GM18858 (cell line): Measurements from ENCODE around the gene MRAP.
"Not testable (repeated sequence)": the region's sequence is repeated elsewhere in the genome, so short reads cannot be mapped to it uniquely, and the experiment has no call there.

Experiments used
- ATAC-seq: cut with Tn5 transposase; IDR thresholded peaks from one replicate; pipeline ENCODE4 v1.9.1; 2021; ENCODE audit not compliant: unreplicated experiment

MRAP gene

DNA sequence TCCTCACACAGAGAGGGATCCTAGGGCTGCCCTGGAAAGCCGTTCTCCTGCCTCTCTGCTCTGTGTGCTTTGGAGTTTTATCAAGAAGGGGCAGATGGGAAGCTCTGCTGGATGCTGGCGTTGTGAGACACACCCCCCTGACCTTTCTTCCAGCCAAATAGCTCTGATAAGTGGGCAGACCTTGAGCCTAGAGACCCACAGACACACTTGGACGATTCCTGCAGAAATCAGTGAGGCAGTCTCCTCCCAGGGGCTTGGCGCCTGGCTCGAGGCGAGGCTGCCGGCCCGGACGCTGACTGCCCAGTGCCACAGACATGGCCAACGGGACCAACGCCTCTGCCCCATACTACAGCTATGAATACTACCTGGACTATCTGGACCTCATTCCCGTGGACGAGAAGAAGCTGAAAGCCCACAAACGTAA lies at the start of gene MRAP:
Gene MRAP (plus strand): TSS at position 198 of the 424 bp plus-strand sequence. CDS start 117 bp downstream, at position 315.
- ATAC-seq, result no peak

DNA sequence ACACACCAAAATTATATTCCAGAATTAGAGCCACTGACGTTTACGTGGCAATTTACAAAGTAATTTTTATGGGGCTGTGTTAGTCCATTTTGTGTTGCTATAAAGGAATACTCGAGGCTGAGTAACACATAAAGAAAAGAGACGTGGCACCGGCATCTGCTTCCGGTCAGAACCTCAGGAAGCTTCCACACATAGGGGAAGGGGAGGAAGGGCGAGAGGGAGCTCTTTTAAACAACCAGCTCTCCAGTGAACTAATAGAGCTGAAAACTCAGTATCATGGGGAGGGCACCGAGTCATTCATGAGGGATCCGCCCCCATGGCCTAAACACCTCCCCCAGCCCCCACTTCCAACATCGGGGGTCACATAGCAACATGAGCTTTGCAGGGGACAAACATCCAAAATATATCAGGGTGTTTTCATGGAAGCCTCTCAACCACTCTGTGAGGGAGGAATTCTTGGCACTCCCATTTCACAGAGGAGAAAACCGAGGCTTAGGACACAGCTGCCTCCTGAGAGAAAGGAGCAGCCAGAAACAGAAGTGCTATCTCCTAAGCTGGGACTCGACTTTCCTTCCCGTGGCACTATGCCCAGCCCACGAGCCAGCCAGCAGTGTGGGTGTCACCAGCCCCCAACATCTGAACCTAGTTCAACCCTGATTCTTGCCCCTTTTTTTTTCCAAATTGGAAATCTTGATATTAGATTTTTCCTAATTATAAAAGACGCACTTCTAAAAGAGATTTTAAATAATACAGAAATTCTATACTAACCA lies 49.0 kb upstream of the MRAP start:
- no peak for ATAC-seq

DNA sequence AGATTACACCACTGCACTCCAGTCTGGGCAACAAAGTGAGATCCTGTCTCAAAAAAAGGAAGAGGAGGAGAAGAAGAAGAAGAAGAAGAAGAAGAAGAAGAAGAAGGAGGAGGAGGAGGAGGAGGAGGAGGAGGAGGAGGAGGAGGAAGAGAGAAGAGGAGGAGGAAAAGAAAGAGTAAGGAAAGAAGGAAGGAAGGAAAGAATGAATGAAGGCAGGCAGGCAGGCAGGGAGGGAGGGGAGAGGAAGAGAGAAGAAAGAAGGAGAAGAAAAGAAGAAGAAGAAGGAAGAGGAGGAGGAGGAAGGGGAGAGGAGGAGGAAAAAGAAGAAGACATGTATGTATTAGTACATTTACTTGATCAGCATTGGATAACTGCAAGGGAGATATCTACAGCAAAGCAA lies 46.5 kb upstream of the MRAP start:
- no peak for ATAC-seq

DNA sequence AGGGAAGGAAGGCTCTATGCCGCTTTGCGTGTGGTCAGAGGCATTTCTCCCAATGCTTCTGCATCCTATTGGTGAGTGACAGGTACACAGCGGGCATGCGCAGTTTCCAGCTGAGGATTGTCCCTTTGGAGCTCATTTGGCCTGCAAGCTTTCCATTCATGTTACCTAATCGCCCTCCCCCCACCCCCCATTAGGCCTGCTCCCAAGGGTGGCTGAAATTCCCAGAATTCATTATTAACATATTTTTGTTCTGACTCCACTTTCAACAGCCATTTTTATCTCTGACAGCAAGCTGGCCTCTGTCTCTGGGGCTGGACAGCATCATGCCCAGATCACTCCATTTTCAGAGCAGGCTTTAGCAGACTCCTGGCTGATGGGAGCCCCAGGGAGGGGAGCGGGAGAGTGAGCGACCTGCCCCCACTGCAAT lies 45.4 kb upstream of the MRAP start:
- no peak for ATAC-seq

DNA sequence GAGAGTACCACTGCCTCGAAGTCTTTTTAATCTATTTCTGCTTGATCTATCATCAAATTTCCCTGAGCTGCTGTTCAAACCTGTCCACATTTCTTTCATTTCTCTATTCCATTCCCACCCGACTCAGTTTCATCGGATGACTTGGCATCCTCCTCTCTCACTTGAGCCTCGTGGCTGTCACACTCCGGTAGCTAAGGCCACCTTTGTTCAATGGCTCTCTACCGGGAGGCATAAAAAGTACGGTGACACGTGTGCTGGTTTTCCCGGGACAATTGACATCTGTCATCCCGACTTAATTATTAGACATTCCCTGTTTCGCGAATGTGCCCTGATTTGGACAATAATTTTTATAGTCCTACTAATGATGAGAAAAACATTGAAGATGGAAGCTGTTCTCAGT lies 42.4 kb upstream of the MRAP start:
- ATAC-seq, result no peak

DNA sequence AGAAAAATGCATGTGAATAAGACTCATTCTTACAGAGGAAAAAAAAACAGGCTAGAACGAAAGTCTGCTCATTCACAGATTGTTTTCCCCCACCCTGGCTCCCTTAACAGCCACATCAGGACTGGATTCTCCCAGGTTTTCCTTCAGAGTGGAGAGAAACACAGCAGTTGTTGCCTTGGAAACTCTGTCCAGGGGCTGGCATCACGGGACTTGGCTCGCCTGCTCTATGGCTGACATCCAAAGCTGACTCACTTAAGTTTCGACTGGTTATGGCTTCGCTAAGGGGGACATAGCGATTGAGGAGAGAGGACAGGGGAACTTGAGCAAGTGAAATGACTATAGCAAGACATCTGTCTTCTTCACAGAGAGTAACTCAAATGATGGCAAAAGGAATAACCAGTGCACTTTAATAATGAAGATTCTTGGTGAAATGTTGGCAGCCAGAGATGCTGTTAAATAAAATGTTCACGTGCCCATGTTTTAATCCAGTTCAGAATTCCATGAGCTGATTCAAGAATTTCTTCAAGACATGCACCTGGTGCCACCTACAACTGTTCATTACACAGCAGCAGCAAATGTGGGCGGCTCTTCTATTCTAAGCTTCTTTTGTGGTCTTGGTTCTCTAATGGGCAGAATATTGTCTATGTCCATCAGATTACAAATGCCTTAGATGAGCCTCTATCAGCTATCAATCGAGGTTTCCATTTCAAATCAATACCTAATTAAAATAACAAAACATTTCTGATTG lies 41.6 kb upstream of the MRAP start:
- ATAC-seq, result no peak

DNA sequence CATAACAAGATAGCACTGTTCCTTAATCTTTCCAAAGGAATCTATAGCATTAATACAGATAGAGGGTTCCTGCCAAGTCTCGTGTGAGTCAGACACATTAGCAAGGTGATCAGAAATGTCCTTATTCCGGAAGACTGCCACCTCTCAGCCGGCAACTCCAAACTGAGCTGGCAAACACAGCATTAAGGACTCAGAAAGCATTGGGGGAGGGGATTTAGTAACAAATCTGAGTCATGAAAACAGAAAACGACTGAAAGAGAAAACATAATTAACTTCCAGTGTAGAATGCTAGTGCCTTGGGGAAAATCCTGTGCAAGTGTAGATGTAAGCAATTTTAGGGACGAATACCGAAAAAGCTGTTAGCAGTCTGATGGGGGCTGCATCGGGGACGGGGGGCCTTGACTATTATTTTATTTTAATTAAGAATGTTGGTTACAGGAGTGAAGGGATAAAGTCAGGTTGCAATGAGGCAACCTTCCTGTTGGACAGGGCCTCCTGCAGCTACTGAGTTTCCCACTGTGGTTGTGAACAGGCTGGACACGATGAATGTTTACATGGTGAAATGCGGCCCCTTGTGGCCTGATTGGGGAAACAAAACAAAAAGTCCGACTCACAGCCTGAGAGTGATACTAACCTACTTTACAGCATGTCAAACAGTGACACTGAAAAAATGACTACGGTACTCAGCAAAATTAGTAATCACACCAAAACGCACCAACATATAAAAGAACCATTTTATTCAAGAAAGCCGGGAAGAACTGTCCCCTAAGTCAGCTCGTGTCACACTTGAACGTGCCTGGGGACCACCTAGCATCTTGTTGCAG lies 40.5 kb upstream of the MRAP start:
- peak; percentile 87 for ATAC-seq

DNA sequence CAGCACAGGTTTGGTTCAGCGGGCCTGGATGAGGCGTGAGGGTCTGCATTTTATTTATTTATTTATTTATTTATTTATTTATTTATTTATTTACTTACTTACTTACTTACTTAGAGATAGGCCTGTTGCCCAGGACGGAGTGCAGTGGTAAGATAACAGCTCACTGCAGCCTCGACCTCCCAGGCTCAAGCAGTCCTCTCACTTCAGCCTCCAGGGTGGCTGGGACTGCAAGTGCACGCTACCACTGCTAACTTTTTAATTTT lies 39.9 kb upstream of the MRAP start:
- ATAC-seq, result not testable (repeated sequence)

DNA sequence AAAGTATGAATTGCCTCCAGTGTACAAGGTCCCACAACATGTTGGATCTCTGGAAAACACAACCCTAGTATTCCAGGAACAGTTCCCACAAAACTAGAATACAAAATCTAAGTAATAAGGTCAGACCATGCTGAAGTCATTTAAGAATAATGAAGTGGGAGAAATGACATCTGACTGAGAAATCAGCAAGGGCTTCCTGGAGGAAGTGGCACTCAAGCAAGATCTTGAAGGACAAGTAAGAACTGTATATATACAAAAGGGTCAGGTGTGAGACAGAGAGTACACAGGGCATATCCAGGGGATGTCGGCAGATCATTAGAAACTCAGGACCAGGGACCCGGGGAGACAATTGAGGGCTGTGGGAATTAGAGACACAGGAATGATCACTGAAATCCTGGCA lies 38.5 kb upstream of the MRAP start:
- ATAC-seq, result no peak

DNA sequence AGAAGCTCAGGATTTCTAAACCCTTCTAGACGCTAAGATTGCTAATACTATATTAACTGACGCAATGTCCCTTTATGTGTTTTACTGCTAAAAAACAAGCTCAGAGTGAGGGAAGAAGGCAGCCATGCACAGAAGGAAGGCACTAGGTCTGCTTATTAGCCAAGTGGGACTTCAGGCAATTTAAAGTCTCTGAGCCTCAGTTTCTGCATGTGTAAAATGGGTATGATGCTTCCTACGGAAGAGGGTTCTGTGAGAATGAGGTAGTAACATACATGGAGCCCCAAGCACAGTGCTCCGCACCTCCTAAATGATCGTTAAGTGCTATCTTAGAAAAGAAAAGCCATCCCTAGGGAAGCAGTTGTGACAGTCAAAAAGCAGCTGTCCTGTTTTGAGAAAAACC lies 36.7 kb upstream of the MRAP start:
- no peak for ATAC-seq

DNA sequence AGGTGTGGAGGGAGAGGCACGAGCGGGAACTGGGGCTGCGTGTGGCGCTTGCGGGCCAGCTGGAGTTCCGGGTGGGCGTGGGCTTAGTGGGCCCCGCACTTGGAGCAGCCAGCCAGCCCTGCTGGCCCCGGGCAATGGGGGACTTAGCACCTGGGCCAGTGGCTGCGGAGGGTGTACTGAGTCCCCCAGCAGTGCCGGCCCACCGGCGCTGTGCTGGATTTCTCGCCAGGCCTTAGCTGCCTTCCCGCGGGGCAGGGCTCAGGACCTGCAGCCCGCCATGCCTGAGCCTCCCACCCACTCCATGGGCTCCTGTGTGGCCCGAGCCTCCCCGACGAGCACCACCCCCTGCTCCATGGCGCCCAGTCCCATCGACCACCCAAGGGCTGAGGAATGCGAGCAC lies 33.3 kb upstream of the MRAP start:
- ATAC-seq, result not testable (repeated sequence)

DNA sequence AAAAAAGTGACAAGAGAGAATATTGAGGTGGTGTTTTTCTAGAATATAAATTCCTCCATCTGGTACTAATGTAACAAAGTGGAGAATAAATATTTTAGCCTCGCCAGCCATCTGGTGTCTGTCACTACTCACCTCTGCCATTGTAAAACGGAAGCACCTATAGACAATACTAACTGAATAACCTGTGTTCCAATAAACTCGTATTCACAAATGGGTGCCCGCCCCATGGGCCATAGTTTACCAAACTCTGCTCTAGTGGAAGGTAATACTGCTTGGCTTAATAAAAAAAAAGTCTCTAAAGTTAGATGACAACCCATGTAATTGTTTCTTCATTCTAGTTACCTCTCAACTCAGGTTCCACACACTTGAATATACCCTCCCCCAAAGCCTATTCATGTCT lies 27.9 kb upstream of the MRAP start:
- ATAC-seq, result no peak

DNA sequence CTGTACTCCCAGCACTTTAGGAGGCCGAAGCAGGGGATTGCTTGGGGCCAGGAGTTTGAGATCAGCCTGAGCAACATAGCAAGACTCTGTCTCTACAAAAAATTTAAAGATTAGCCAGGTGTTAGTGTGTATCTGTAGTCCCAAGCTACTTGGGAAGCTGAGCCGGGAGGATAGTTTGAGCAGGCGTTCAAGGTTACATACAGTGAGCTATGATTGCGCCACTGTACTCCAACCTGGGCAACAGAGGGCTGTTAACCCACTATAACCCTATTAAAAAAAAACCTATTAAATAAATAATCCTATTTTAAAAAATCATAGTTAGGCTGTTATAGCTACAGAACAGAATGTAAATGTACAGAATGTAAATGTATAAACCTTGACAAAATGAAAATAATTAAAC lies 22.0 kb upstream of the MRAP start:
- no peak for ATAC-seq

DNA sequence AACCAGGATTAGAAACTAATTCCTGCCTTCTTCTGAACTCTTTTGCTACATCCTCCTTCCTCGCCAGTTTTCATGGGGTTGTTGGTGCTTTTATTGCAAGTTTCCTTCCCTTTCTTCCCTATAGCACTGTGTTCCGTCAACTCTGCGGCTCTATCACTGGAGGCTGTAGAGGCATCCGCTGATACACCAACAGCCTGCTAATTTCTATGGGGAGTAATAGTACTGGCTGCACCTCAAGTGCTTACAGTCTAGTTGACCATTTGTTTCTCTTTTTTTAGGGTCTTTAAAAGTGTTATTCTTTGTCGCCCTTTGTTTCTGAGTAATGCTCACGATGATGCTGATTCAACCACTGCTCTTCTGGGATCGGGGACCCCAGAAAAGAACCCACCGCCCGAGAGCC lies 20.6 kb upstream of the MRAP start:
- no peak for ATAC-seq

DNA sequence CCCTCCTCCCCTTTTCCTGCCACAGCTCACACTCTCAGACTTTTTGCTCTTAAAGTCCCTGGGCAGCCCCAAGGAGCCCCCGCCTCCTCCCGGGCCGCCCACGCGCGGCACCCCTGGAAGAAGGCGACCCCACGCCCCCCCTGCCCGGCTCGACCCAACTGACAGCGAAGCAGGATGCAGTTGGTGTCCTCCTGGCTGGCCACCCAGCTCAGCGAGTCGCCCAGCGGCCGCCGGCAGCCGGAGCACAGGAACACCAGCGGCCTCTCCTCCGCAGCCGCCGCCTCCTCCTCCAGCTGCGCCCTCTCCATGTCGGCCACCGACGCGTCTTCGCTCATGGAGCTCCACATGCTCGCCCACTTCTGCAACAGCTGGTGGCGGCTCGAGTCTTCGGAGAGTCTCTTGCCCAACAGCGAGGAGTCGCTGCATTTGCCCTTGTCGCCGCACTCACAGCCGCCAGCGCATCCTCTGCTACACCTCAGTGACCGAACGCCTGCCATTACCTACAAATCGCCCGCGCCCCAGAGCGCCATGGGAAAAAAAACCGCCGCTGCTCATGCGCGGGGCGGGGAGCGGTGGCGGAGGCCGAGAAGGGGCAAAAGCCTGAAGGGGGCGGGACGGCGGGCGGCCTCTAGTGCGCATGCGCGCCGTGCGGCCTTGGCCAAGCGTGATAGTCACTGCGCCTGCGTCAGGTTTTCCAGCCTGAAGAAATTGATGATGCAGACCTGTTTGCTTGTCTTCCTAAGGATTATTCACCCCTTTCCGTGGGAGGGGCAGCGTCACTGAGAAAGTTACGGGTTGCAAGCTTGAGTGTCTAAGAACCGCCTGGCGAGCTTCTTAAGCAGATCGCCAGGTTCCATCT lies 19.9 kb upstream of the MRAP start, which contains the start of gene MIS18A:
Gene MIS18A (minus strand): TSS at position 532 of the 859 bp plus-strand sequence. CDS start 35 bp downstream, at position 497.
- ATAC-seq, result peak; percentile 91

DNA sequence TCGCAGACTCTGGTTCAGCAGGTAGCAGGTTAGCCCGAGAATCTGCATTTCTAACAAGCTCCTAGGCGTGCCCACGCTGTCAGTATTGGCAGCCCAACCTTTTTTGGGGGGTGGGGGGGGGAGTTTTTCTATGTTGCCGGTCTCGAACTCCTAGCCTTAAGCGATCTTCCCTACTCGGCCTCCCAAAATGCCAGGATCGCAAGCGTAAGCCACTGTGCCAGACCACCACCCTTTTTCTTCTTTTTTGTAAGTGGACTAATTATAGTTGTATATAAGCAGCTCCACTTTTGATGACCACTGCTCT lies 19.3 kb upstream of the MRAP start:
- no peak for ATAC-seq

DNA sequence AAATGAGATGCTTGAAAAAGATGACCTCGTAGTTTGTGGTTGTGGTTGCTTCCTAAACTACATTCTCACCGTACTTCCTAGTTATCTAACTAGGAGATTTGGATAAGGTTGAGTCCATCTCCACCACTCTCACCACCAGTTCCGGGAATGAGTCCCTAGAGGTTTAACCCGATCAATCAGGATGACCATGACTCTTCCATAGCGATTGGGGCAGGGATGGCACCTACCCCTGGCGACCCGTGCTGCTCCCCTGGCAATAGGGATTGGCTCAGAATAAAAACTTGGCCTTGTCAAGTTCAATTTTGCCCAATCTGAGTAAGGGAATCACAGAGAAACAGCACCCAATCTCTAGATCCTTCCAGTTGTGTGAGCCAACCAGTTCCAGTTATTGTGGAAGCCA lies 17.1 kb upstream of the MRAP start:
- no peak for ATAC-seq

DNA sequence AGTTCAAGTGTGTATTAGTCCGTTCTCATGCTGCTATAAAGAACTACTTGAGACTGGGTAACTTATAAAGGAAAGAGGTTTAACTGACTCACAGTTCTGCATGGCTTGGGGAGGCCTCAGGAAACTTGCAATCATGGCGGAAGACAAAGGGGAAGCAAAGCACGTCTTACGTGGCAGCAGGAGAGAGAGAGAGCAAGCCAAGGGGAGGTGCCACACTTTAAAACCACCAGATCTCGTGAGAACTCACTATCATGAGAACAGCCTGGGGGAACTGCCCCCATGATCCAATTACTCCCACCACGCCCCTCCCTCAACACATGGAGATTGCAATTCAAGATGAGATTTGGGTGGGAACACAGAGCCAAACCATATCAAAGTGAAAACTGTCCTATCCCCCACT lies 15.7 kb upstream of the MRAP start:
- ATAC-seq, result no peak

DNA sequence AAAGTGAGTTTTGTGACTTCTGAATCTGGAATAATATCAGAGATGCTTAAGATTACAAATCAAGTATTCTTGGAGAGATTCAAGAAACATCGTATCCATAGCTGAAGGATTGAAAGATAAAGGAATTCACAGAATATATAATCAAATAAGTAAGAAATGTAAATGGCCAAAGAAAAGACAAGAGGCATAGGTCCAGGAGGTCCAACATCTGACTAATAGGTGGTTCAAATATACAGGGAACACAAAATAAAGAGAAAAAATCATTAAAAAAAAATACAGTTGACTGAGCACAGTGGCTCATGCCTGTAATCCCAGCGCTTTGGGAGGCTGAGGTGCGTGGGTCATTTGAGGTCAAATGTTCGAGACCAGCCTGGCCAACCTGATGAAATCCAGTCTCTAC lies 13.2 kb upstream of the MRAP start:
- ATAC-seq, result no peak

DNA sequence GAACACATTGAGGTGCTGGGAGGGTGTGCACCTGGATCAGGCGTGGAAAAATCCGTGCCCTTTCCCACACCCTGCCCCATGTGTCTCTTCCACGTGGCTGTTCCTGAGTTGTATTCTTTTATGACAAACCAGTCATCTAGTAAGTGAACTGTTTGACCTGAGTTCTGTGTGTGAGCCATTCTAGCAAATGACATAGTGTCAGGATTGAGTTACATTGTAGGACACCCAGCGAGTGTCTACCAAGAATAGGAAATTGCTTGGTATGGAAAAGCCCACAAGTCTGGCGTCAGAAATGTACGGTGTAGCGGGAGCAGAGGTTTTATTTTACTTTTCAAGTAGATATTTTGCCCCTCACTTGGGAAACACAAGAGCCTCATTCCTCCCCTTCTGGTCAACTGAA lies 1.2 kb upstream of the MRAP start:
- ATAC-seq, result no peak

DNA sequence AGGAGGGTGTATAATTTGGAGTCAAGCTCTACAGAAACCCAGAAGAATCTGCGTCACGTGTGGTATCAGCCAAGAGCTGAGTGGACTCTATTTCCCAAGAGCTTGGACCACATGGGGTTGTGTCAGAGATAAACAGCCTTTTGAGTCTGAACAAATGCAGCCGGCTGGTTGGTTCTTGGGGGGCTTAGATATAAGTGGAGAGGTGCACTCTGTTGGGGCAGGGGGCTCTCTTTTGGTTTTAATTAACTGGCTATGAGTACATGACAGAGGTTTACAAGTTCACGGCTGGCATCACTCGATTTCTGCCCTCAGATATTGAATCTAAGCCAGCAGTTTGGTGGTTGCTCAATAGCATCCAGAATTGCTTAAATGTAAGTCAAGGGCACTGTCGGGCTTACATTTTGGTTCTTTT lies 501 bp upstream of the MRAP start:
- no peak for ATAC-seq
